NCI-H128 (cell line): ENCODE results near the gene CFAP251.

Experiments
- DNase-seq: peaks from one replicate; lab custom pipeline; 2025; ENCODE audit not compliant: unreplicated experiment; lab: John Stamatoyannopoulos, UW

The CFAP251 gene

DNA sequence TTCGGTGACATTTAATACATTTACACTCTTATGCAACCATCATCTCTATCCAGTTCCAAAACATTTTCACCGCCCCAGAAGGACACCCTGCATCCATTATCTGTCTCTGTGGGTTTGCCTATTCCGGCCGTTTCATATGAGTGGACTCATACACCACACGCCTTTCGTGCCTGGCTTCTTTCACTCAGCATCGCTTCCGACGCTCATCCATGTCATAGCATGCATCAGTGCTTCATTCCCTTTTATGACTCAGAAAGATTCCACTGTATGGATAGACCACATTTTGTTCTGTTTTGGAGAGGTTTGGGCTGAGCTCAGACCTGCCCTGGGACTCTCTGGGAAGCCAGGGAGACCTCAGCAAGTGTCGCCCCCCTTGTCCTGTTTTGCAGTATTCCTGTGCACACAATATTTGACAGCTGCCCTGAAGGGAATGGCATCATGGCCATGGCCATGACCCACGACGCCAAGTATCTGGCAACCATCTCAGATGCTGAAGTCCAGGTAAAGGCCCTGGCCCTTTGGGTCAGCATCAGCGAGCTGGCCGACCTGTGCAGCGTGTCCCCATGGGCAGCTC lies 23.8 kb downstream of the CFAP251 start:
- DNase-seq: no peak

DNA sequence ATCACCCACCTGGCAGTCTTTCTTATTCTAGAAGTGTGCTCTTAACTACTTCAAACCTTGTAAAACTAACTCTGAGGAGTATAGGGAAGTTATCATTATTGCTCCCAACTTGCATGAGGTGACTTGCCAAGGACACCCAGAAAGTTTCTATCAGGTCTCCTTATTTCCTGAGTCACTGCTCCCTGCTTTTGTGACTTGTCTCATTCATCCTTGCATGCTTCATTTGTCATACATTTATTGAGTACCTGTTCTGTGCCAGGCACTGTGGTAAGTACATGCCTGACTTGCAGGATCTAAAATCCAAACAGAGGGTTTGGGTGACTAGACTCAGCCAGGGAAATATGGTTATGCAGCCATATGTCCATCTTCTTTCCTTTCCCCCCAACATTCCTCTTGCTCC lies 25.5 kb downstream of the CFAP251 start:
- DNase-seq: no peak

DNA sequence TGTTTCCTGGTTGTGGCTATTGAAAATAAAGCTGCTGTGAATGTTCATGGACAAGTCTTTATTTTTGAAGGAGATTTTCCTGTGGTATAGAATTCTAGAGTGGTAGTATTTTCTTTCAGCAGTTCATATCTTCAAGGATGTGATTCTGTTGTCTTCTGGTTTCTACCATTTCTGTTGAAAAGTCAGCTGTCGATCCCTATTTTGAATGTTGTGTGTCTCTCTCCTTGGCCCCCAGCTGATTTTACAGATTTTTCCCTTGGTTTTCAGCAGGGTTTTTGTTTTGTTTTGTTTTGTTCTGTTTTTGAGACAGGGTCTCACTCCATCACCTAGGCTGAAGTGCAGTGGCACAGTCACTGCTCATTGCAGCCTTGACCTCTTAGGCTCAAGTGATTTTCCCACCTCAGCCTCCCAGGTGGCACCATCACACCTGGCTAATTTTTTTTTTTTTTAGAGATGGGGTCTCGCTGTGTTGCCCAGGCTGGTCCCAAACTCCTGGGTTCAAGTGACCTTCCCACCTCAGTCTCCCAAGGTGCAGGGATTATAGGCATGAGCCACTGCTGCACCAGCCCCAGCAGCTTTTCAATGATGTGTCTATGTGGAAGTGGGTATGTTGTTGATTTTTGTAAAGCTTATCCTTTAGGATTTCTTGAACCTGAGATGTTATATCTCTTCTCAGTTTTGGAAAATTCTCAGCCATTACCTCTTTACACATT lies 28.1 kb downstream of the CFAP251 start:
- DNase-seq: no peak

DNA sequence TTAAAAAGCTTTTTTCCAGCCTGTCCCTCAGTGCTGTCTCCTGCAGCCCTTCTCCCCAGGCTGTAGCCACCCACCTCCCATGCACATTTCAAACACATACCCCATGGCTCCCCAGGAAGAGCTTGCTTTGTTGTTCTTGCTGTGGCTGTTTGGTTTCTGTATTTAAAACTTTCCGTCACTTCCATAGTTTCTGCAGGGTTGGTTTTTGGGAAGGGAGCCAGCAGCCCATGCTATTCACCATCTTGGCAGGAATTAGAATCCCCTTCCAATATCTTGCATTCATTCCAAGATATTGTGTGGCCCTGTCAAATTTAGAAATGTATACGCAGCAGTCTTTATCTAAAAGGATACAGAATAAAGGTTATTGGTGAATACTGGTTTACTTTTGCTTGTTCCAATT lies 29.6 kb downstream of the CFAP251 start:
- DNase-seq: no peak

DNA sequence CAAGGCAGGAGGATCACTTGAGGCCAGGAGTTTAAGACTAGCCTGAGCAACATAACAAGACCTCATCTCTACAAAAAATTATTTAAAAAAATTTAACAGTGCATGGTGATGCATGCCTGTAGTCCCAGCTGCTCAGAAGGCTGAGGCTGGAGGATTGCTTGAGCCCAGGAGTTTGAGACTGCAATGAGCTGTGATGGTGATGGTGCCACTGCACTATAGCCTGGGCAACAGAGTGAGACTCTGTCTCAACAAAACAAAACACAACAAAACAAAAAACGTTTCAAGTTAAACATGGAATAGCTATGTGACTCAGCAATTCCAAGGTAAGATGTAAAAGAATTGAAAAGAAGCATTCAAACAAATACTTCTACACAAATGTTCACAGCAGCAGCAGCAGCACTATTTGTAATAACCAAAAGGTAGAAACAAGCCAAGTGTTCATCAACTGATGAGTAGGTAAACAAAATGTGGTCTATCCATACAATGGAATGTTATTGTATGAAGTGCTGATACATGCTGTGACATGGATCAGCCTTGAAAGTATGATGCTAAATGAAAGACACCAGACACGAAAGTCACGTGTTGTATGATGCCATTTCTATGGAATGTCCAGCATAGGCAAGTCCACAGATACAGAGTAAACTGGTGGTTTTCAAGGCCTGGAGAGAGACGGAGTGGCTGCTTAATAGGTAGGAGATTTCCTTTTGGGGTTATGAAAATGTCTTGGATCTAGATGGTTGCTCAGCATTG lies 31.4 kb downstream of the CFAP251 start:
- DNase-seq: no peak

DNA sequence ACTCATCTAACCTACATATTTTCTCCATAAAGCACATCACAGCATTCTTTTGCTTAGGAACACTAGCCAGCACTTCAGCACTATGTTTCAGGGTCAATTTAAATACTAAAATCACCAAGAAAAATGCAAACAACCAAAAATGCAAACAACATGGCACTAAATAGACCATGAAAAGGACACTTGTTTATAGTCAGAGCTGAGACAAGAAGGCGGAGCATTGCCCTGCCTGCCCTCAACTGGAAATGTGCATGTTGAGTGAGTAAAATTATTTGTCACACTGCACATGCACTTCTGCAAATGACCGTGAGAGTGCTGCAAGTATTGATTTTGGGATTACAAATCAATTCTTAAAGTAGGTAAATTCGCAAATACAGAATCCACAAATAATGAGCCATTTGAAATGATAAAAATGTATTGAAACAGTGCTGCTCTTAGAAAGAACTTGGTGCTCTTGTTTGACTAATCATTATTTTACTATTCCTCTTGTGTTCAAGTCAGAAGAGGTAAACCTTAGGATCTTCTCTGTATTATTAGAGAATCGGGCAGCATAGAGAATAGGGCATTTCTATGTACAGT lies 34.8 kb downstream of the CFAP251 start:
- DNase-seq: no peak

DNA sequence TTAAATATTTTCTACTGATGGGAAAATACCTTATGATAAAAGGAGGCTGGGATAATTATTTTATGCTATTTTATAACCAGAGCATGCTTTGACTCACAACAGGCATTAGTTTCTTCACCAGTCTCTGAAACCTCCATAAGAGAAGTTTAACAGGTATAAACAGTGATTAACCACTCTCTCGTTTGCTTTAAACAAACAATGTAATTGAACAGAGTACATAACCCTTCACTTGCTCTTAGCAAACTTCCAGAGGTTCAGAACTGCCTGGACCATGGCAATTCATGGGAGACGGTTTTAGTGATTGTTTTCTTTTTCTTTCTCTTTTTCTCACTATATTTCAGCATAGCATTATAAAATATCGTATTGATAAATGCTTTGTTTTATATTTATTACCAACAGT lies 35.3 kb downstream of the CFAP251 start:
- no peak for DNase-seq

DNA sequence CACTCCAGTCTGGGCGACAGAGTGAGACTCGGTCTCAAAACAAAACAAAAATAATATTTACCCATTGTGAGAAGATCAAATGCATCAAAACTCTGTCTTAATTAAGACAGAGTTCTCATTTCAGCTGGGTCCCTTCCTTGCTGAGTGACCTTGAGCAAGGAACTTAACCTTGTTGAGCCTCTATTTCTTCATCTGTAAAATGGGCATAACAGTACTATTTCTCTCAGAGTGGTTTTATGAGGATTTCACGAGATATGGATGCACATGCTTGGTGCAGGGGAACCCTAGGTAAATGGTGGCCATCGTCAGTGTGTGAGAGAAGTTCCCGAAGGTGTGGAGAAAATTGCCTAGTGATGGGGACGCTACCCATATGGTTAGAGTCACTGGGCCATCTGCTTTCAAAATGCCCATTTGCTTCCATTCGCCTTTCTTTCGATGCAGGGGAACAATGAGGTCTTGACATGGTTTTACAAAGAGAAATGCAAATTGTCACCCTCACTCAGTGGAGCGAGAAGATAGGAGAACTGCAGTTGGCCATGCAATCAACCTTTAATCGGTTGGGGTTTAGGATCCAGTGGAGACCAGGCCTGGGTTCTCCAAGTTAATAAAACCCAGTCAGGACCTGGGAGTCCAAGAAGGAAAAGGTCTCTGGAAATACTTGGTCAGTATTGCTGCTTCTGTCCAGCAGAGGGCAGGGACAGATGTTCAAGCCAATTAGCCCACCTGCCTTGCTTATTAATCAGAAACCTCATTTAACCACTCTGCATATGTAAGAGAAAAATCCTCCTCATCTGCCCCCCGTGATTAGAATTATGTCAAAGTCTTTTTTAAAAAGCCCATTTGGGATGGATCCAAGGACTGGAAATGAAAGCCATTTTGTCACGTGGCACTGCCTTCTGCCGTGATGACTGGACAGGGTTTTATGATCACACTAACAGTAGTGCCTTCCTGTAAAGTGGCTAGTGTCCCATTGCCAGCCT lies 37.2 kb downstream of the CFAP251 start:
- no peak for DNase-seq

DNA sequence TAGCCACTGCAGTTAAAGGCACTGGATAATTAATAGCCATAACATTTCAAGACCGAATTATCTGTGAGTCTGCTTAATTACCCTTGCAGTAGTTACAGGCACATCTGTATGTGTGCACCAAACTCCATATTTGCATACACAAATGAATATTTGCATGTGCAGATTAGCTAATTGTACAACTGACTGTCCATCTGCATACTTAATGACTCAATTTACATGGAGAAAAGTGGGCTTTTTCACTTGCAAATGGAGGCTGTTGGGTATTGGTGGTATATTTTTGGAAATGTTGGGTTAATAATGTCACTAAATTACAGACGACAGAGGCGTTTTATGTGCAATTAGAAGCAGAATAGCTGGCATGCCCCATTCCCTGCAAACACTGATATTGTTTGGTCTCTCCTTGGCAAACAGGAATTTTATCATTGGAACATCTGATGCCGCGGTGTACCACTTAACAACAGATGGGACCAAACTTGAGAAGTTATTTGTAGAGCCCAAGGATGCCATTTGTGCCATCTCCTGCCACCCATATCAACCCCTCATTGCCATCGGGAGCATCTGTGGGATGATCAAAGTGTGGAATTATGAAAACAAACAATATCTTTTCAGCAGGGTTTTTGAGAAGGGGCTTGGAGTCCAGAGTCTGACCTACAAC lies 39.6 kb downstream of the CFAP251 start:
- no peak for DNase-seq

DNA sequence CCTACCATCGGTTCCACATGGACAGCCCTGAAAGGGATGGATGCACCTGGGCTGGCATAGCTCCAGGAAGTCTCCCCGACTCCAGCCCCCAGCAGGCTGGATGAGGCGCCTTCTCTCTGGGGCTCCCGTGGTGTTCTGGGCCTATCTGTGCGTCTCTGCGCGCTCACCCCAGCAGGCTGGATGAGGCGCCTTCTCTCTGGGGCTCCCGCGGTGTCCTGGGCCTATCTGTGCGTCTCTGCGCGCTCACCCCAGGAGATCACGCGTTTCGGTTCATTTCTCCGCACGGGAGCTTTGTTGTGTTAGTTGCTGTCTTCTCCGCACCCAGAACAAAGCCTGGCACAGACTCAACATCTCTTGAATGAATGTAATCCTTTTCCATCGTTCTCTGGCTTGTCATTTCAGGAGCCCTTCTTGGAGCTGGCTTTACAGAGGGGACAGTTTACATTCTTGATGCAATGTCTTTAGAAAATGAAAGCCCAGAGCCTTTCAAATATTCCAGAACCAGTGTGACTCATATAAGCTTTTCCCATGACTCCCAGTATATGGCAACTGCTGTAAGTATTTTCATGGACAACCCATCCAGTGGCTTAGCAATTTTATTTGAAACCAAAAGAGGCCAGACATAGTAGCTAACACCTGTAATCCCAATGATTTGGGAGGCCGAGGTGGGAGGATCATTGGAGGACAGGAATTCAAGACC lies 40.3 kb downstream of the CFAP251 start:
- DNase-seq: no peak

DNA sequence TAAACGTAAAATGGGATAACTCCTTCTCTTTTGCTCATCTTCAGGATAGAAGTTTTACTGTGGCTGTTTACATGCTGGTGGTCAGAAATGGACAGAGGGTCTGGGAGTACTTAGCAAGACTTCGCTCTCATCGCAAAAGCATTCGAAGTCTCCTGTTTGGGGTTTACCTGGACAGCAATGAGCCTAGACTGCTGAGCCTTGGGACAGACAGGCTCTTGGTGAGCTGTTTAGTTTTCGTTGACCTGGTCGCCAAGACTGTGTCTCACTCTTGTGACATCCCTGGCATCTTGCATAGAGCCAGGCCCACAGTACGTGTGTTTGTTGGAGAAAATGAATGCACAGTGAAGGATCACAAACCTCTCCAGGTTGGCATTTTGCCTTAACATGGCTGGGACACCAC lies 42.1 kb downstream of the CFAP251 start:
- no peak for DNase-seq

DNA sequence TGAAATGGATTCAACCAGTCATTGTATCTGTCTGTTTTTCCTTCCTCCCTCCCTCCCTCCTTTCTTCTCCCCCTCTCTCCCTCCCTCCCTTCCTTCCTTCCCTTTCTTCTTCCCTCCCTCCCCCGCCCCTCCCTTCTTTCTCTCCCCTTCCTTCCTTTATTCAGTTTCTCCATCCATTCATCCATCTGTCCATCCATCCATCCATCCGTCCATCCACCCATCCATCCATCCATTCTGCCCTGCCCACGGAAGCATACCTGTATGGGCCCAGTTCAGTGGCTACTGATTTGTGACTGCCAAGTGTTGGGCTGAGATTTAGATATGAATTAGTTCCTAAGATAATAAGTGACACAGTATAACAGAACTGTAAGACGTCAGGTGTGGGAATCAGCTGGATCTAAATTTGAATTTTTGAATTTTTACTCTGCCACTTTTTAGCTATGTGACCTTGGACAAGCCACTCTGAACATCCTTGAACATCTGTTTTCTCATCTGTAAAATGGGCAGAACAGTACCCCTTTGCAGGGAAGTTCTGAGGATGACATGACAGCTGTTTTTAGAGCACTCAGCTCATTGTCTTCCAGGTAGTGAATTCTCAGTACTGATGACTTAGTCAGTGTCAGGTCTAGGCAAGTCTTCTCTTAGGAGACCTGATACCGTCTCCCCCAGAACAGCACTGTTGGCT lies 42.9 kb downstream of the CFAP251 start:
- no peak for DNase-seq

DNA sequence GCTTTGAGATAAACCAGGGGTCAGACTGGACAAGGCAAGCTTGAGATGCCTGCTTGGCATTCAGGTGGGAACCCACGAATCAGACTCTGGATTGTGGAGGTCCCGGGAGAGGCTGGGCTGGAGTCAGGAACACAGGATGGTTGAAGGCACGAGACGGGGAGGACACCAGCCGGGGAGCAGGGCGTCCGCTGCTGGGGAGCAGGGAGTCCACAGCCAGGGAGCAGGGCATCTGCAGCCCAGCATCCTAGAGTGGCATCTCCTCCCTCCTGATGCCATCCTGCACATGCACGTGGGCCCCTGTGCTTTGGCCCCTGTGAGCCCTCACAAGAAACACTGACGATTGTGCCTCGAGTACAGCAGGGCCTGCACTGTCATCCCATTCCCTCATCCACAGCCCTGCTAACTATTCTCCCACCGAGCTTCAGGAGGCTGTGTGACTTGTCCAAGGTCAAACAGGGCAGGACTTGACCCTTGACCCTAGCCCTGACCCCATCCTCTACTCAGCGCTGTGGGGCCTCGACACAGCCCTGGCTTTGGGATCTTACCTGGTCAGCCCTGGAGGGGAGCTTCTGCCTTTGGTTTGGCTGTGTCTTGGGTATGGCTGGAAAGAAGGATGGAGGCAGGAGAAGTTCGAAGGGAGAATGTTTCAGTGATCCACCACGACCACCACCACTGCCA lies 45.1 kb downstream of the CFAP251 start:
- DNase-seq: no peak

DNA sequence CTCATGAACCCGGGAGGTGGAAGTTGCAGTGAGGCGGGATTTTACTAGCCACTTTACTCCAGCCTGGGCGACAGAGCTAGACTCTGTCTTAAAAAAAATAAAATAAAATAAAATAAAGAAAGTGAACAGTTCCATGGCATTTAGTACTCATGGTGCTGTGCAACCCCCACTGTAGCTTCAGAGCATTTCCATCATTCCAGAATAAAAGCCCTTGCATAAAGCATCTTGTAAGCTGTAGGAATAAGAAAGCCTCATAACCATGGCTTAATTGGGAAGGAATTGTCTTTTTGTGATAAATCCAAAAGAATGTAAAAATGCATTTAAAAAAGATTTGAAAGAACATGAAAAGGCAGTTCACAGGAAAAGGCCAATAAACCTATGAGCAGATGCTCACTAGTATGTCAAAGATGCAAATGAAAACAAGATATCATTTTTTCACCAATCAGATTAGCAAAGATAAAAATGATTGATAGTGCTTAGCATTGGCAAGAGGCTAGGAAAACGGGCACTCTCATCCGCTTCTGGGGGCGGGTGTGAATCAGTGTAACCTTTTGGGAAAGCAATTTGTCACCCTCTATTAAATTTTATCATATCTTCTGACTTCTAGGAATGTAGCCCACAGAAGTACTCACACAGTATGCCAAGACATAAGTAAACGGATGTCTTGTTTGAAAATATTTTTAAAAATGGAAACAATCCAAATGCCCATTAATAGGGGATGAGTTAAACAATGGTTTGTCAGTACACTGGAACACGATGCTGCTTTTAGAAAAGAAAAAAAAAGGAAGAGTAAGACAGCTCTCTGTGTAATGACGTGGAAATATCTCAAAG lies 46.6 kb downstream of the CFAP251 start:
- no peak for DNase-seq

DNA sequence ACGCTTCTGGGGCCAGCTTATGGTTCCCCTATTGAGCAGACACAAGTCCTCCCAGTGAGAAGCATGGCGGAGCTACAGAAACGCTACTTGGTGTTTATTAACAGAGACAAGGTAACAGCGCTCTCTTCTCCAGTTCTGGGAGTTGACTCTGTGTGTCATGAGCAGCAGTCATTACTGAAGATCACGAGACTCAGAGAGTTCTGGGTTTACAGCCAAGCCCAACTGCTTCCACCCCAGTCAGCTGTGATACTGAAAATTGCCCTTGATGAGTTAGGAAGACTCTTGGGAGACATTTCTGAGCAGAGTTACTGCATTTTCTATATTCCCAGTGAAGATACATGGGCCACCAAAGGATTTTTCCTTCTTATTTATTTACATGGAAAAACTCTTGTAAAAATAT lies 48.6 kb downstream of the CFAP251 start:
- no peak for DNase-seq

DNA sequence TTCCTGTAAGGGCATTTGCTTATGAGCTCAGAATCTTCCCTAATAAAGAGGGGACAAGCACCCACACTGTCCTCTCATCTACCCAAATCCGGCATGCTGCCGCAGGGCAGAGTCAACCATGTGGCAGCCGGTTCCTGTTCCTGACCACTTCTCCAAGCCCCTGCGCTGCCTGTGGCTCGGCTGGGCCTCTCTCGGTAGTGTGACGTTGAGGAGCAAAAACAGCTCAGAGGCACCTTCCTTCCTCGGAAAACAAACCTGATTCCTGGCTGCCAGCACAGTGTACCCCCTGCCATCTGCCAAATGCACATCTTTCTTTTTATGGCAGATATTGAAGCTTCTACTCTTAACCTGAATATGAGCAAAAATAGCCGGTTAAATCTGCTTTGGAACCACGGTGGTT lies 50.5 kb downstream of the CFAP251 start:
- DNase-seq: no peak

DNA sequence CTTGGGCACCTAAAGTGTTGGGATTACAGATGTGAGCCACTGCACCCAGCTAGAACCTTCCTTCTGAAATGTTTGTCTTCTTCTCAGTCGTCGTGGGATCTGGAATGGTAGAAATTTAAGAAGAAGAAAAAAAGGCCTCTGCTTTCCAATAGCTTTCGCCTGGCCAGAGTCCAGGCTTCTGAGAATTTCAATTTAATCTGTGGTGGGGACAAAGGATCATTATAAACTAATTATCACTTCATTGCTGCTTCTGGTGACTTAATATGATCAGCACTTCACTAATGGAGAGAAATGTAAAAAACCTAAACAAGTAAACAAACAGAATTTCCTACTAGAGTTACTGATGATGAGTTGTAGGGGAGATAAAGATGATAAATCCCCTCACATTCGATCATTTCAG lies 51.3 kb downstream of the CFAP251 start:
- no peak for DNase-seq
